PC-9 (cell line): ENCODE data around the gene IGF2BP2. TPM values are rescaled to one million over a fixed set of nuclear protein-coding genes. Genes with fewer than 3 reads are reported as not detected.

ENCODE experiments used
- BruUV-seq: library from RNA; stranded (reverse); fragments of 400-500 nt; replicated peaks from 2 replicates; lab custom pipeline; 2021; lab: Mats Ljungman, UMichigan
- CTCF ChIA-PET: fragments of 300-600 bp; sonication (Branson Sonifier 250); formaldehyde crosslinking; loops from one replicate; lab custom pipeline; 2022; ENCODE audit warnings: antibody characterized with exemption; lab: Charles Lee
- POLR2A ChIA-PET: fragments of 300-600 bp; sonication (Branson Sonifier 250); formaldehyde crosslinking; loops from one replicate; lab custom pipeline; 2022; ENCODE audit warnings: antibody characterized with exemption; ENCODE audit not compliant: unreplicated experiment; lab: Charles Lee
- DNase-seq, 2 experiments: peaks; one replicate each; pipeline versions ENCODE4 v3.0.0 to v3.0.0-alpha.2; 2015 to 2022; ENCODE audit warnings: mixed read lengths in 1 of 2
- H2AFZ ChIP-seq: fragments of 200-600 bp; sonication (generic); 2 replicates; pipeline ENCODE4 v1.8.1; 2017; ENCODE audit warnings: antibody characterized with exemption
- H3F3A ChIP-seq: fragments of 200-600 bp; sonication (generic); 2 replicates; pipeline ENCODE4 v1.8.1; 2017; ENCODE audit warnings: antibody characterized with exemption, mild to moderate bottlenecking, low read depth; ENCODE audit not compliant: insufficient read depth
- H3K27ac ChIP-seq: fragments of 200-600 bp; sonication (generic); 2 replicates; pipeline ENCODE4 v1.6.1; 2016; ENCODE audit warnings: mixed run types
- H3K27me3 ChIP-seq: fragments of 200-600 bp; sonication (generic); 2 replicates; pipeline ENCODE4 v1.6.1; 2016; ENCODE audit warnings: low read depth, mixed run types; ENCODE audit not compliant: insufficient read depth
- H3K36me3 ChIP-seq: fragments of 200-600 bp; sonication (generic); 2 replicates; pipeline ENCODE4 v1.6.1; 2016; ENCODE audit warnings: low read depth, mixed run types
- H3K4me1 ChIP-seq: fragments of 200-600 bp; sonication (generic); replicated peaks from 2 replicates; pipeline ENCODE4 v1.6.1; 2016; ENCODE audit warnings: mixed run types; ENCODE audit not compliant: insufficient read depth
- H3K4me2 ChIP-seq: fragments of 200-600 bp; sonication (generic); 2 replicates; pipeline ENCODE4 v1.6.1; 2017; ENCODE audit warnings: mixed run types
- H3K4me3 ChIP-seq: fragments of 200-600 bp; sonication (generic); 2 replicates; pipeline ENCODE4 v1.6.1; 2016; ENCODE audit warnings: mixed run types
- H3K79me2 ChIP-seq: fragments of 200-600 bp; sonication (generic); 2 replicates; pipeline ENCODE4 v1.6.1; 2017; ENCODE audit warnings: low read depth, mixed run types
- H3K9me2 ChIP-seq: fragments of 200-600 bp; sonication (generic); 2 replicates; pipeline ENCODE4 v1.8.1; 2017; ENCODE audit warnings: mild to moderate bottlenecking; ENCODE audit not compliant: insufficient read depth
- H3K9me3 ChIP-seq: fragments of 200-600 bp; sonication (generic); 2 replicates; pipeline ENCODE4 v1.8.1; 2016; ENCODE audit warnings: low read depth; ENCODE audit not compliant: insufficient read depth
- H4K20me1 ChIP-seq: fragments of 200-600 bp; sonication (generic); 2 replicates; pipeline ENCODE4 v1.8.1; 2017; ENCODE audit not compliant: insufficient read depth
- CTCF ChIP-seq: fragments of 200-600 bp; sonication (generic); conservative IDR thresholded peaks from 2 replicates; pipeline ENCODE4 v1.6.1; 2017; ENCODE audit warnings: mixed run types, antibody characterized with exemption, mild to moderate bottlenecking, moderate library complexity
- EZH2 ChIP-seq: fragments of 200-600 bp; sonication (generic); IDR thresholded peaks from 2 replicates; pipeline ENCODE4 v1.8.0; 2017; ENCODE audit warnings: antibody characterized with exemption, low read depth
- intact Hi-C: fragments of 100-400 bp; cut with micrococcal nuclease; formaldehyde crosslinking; loops from one replicate; pipeline ENCODE4 v1.10.0; 2022; ENCODE audit not compliant: unreplicated experiment
- total RNA-seq: library from RNA; stranded (reverse); gene quantifications from 2 replicates; pipeline ENCODE4 v1.2.3, GENCODE V29; 2021

IGF2BP2 gene
- total RNA-seq, 1 experiment from 2014 or later, result 140 TPM

DNA sequence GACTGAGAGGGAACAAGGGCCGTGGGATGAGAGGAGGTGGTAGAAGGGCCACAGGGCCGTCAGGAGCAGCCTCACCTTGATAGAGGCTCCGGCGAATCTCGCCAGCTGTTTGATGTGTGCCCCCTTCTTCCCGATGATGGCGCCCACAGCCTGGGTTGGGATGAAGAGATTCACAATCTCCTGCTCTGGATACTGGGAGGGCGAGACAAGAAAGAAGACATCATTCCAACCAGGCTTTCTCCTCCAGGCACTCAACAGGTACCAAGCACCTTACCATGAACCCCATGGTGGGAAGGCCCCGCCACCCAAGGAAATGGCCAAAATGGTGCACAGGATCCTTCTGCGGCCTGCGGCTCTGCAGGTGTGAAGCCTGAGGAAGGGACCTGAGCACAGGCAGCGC is 167.6 kb downstream of the IGF2BP2 start:
- Histone ChIP-seq H4K20me1 (peaks cover 13% of the 10 kb centered on the region; the same call in 1 of the 2 replicates), H3K79me2 (no peaks in the 10 kb centered on the region), H3K27ac (no peak overlapping the region), H3K4me3 (no peak overlapping the region), H3F3A (peaks cover 35% of the 10 kb centered on the region), H2AFZ (no peak overlapping the region), H3K9me3 (no peaks in the 10 kb centered on the region), H3K4me2 (no peak overlapping the region), H3K36me3 (peaks cover 47% of the 10 kb centered on the region), H3K27me3 (no peaks in the 10 kb centered on the region), H3K4me1 (peaks cover 17% of the 10 kb centered on the region), H3K9me2 (no peaks in the 10 kb centered on the region)
- ChIA-PET CTCF (no interaction called here), POLR2A (interaction anchor here (0.7 kb wide), 1 partner anchor 862 kb away, joined by 3 read pairs; no protein-coding TSS in a partner anchor)
- no TSS peak for BruUV-seq
- no peak for DNase-seq
- intact Hi-C loops, result no loop called here
- no peak for TF ChIP-seq CTCF
- TF ChIP-seq EZH2, result no peak

GRCh38 chr3:185656321-185656840 is 168.5 kb downstream of the IGF2BP2 start:
- H3K4me3 ChIP-seq, result no peak overlapping the region
- no peaks in the 10 kb centered on the region for H3K27me3 ChIP-seq
- no peak overlapping the region for H3K27ac ChIP-seq
- no peaks in the 10 kb centered on the region for H3K9me2 ChIP-seq
- no peaks in the 10 kb centered on the region for H3K79me2 ChIP-seq
- ChIA-PET POLR2A (interaction anchor here (0.7 kb wide), 1 partner anchor 80 kb away, joined by 7 read pairs; no protein-coding TSS in a partner anchor), CTCF (no interaction called here)
- peaks cover 49% of the 10 kb centered on the region for H3K36me3 ChIP-seq
- BruUV-seq, result no TSS peak
- no peak for TF ChIP-seq EZH2
- TF ChIP-seq CTCF, result no peak
- intact Hi-C loops, result no loop called here
- H3F3A ChIP-seq, result peaks cover 27% of the 10 kb centered on the region
- H3K4me2 ChIP-seq, result no peak overlapping the region
- no peak for DNase-seq
- no peaks in the 10 kb centered on the region for H3K9me3 ChIP-seq
- peaks cover 17% of the 10 kb centered on the region for H3K4me1 ChIP-seq
- H2AFZ ChIP-seq, result no peak overlapping the region
- H4K20me1 ChIP-seq, result peaks cover 13% of the 10 kb centered on the region; the same call in 1 of the 2 replicates

- no peaks in the 10 kb centered on the region for H3K27me3 ChIP-seq
- H3K4me3 ChIP-seq, result no peak overlapping the region
- H3K27ac ChIP-seq, result no peak overlapping the region
- no peak overlapping the region for H2AFZ ChIP-seq
- peaks cover 55% of the 10 kb centered on the region for H3K36me3 ChIP-seq
- no peak overlapping the region for H3K4me2 ChIP-seq
- TF ChIP-seq EZH2, result no peak
- TF ChIP-seq CTCF, result no peak
- peaks cover 6% of the 10 kb centered on the region; the same call in 1 of the 2 replicates for H4K20me1 ChIP-seq
- no peaks in the 10 kb centered on the region for H3K79me2 ChIP-seq
- CTCF ChIA-PET, result no interaction called here
- BruUV-seq, result no TSS peak
- H3F3A ChIP-seq, result peaks cover 20% of the 10 kb centered on the region
- no peak for DNase-seq
- H3K4me1 ChIP-seq, result peaks cover 17% of the 10 kb centered on the region
- no peaks in the 10 kb centered on the region for H3K9me2 ChIP-seq
- intact Hi-C loops, result no loop called here
- POLR2A ChIA-PET, result interaction anchor here (0.5 to 0.7 kb wide), 2 partner anchors 81 to 126 kb away, joined by 7 read pairs; no protein-coding TSS in a partner anchor
- H3K9me3 ChIP-seq, result no peaks in the 10 kb centered on the region
Measured at GRCh38 chr3:185655426-185656320, 169.2 kb downstream of the IGF2BP2 start.
